Measurements from ENCODE around the gene NEBL. TPM values are rescaled to one million over a fixed set of nuclear protein-coding genes. Genes with fewer than 3 reads are reported as not detected.

The NEBL gene
- total RNA-seq, 1 experiment from 2014 or later, result 55.2 TPM

DNA sequence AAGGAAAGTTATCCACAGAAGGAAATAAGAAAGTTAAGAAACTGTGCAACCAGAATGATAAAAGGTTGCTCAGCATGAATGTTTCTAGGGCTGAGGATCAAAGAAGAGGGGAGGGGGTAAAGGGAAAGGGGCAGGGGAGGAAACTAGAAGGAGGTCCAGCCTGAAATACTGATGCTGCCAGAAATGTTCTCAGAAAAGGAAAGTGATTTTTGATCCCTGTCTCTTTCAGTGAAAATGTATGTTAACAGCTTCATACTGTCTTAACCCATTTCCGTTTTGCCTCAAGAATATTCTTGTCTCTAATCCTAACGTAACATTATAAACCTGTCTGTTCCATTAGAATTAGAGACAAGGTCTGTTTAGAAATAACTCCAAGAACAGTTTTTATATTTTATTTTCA is 49.6 kb downstream of the NEBL start:
- Mint-ChIP-seq H3K9me3 (ENCODE audit: unreplicated experiment) (no peaks in the 10 kb centered on the region), H3K27ac (ENCODE audit: unreplicated experiment) (no peak overlapping the region), H3K4me1 (ENCODE audit: low read depth, unreplicated experiment) (no peaks in the 10 kb centered on the region), H3K27me3 (ENCODE audit: insufficient read depth, unreplicated experiment) (no peaks in the 10 kb centered on the region), H3K36me3 (ENCODE audit: insufficient read depth, unreplicated experiment) (no peaks in the 10 kb centered on the region), H3K4me3 (ENCODE audit: unreplicated experiment) (no peak overlapping the region)
- H3K4me3 ChIP-seq (ENCODE audit: low read depth, low read length), result no peak overlapping the region
- ChIA-PET POLR2A (no interaction called here), CTCF (no interaction called here)
- no peak for DNase-seq
- H3K9me3 ChIP-seq, result no peaks in the 10 kb centered on the region
- intact Hi-C loops (cut with micrococcal nuclease; ENCODE audit: unreplicated experiment), result no loop called here
- H3K27me3 ChIP-seq (replicated peaks; ENCODE audit: control insufficient read depth, insufficient read depth, low read length), result no peaks in the 10 kb centered on the region
- no peaks in the 10 kb centered on the region; the same call in 1 of the 2 replicates for H3K36me3 ChIP-seq (ENCODE audit: control insufficient read depth, insufficient read depth, low read length)
- no TSS peak for BruUV-seq (replicated peaks)
- no peaks in the 10 kb centered on the region for H3K4me1 ChIP-seq
- no peak for TF ChIP-seq CTCF (IDR thresholded peaks at IDR 0.05; ENCODE audit: insufficient read depth in 1 of 2, low read depth in 1 of 2, low read length in 1 of 2, severe bottlenecking in 1 of 2, unreplicated experiment in 1 of 2)

- ChIA-PET POLR2A (no interaction called here), CTCF (no interaction called here)
- no peak for TF ChIP-seq CTCF (IDR thresholded peaks at IDR 0.05; ENCODE audit: insufficient read depth in 1 of 2, low read depth in 1 of 2, low read length in 1 of 2, severe bottlenecking in 1 of 2, unreplicated experiment in 1 of 2)
- H3K27ac Mint-ChIP-seq (ENCODE audit: unreplicated experiment), result no peak overlapping the region
- H3K36me3 Mint-ChIP-seq (ENCODE audit: insufficient read depth, unreplicated experiment), result no peaks in the 10 kb centered on the region
- no peak overlapping the region for H3K4me3 ChIP-seq (ENCODE audit: low read depth, low read length)
- intact Hi-C loops (cut with micrococcal nuclease; ENCODE audit: unreplicated experiment), result no loop called here
- no peaks in the 10 kb centered on the region for H3K9me3 ChIP-seq
- no peaks in the 10 kb centered on the region for H3K27me3 ChIP-seq (replicated peaks; ENCODE audit: control insufficient read depth, insufficient read depth, low read length)
- no peaks in the 10 kb centered on the region for H3K4me1 Mint-ChIP-seq (ENCODE audit: low read depth, unreplicated experiment)
- BruUV-seq (replicated peaks), result no TSS peak
- no peaks in the 10 kb centered on the region; the same call in 1 of the 2 replicates for H3K36me3 ChIP-seq (ENCODE audit: control insufficient read depth, insufficient read depth, low read length)
- no peak for DNase-seq
- no peaks in the 10 kb centered on the region for H3K4me1 ChIP-seq
- no peaks in the 10 kb centered on the region for H3K9me3 Mint-ChIP-seq (ENCODE audit: unreplicated experiment)
- H3K4me3 Mint-ChIP-seq (ENCODE audit: unreplicated experiment), result no peak overlapping the region
- no peaks in the 10 kb centered on the region for H3K27me3 Mint-ChIP-seq (ENCODE audit: insufficient read depth, unreplicated experiment)
Observed at GRCh38 chr10:20846263-20846662, 50.8 kb downstream of the NEBL start.

DNA sequence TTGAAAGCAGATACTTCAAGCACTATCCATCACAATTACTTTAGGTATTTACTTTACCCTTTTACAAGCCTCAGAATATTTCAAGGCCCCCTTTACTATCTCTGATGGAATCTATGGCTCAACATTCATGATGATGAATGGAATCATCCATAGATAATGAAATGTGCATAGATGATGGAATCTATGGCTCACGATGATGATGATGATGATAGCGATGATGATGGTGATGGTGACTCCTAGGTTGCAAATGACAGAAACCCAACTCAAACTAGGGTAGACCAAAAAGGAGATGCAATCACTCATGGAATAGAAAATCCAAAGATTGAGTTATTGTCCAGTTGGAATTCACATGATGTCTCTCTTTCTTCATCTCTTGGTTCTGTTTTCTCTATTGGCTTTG is 55.7 kb downstream of the NEBL start:
- Histone ChIP-seq H3K36me3 (ENCODE audit: control insufficient read depth, insufficient read depth, low read length) (no peaks in the 10 kb centered on the region; the same call in 1 of the 2 replicates), H3K4me1 (no peaks in the 10 kb centered on the region), H3K4me3 (ENCODE audit: low read depth, low read length) (no peak overlapping the region), H3K27me3 (replicated peaks; ENCODE audit: control insufficient read depth, insufficient read depth, low read length) (no peaks in the 10 kb centered on the region), H3K9me3 (no peaks in the 10 kb centered on the region)
- no peaks in the 10 kb centered on the region for H3K27me3 Mint-ChIP-seq (ENCODE audit: insufficient read depth, unreplicated experiment)
- intact Hi-C loops (cut with micrococcal nuclease; ENCODE audit: unreplicated experiment), result no loop called here
- peaks cover 5% of the 10 kb centered on the region for H3K36me3 Mint-ChIP-seq (ENCODE audit: insufficient read depth, unreplicated experiment)
- no peak for TF ChIP-seq CTCF (IDR thresholded peaks at IDR 0.05; ENCODE audit: insufficient read depth in 1 of 2, low read depth in 1 of 2, low read length in 1 of 2, severe bottlenecking in 1 of 2, unreplicated experiment in 1 of 2)
- ChIA-PET CTCF (no interaction called here), POLR2A (no interaction called here)
- H3K27ac Mint-ChIP-seq (ENCODE audit: unreplicated experiment), result no peak overlapping the region
- H3K4me3 Mint-ChIP-seq (ENCODE audit: unreplicated experiment), result no peak overlapping the region
- no peak for DNase-seq
- peaks cover 10% of the 10 kb centered on the region for H3K9me3 Mint-ChIP-seq (ENCODE audit: unreplicated experiment)
- BruUV-seq (replicated peaks), result no TSS peak
- no peaks in the 10 kb centered on the region for H3K4me1 Mint-ChIP-seq (ENCODE audit: low read depth, unreplicated experiment)

All from Caco-2 (cell line).